ENCODE data around the gene AMZ1.
"Not testable (repeated sequence)": the region's sequence is repeated elsewhere in the genome, so short reads cannot be mapped to it uniquely, and the experiment has no call there.

AMZ1 gene

DNA sequence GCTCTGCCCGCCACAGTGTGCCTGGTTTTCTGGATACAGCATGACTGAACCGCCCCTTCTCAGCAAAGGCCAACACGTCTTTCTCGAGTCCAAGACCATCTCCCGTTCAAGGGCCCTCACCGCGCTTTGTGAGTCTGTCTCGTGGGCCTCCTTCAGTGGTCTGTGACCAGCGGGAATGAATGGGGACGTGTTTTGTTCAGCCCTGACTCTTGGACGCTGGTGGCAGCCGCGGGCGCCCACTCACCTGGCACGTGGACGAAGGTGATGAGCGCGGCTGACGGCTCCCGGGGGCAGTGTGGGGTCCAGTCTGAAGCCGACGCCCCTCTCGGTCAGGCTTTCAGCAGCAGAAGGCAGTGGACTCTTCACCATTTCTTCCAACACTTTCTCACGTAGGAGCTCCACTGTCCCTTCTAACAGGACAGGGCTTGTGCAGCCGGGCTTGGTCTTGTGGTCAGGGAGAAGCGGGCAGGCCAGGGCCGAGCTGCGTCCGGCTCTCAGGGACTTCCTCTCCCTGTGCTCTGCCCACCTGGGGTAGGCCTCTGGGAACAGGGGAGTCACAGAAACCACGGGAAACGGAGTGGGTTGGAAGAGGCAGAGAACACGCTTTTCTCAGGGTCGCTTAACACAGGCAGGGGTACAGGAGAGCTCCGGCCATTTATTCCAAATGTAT lies 30.4 kb downstream of the AMZ1 start:
- no peaks in the 10 kb centered on the region for H3K9me3 ChIP-seq (ENCODE audit: insufficient read depth, low read depth, low read length)
- no peak overlapping the region for H3K4me3 ChIP-seq (ENCODE audit: low read length)
- H3K27me3 ChIP-seq (ENCODE audit: insufficient read depth, low read length), result no peaks in the 10 kb centered on the region
- H3K36me3 ChIP-seq (ENCODE audit: insufficient read depth, low read depth, low read length), result peaks cover 37% of the 10 kb centered on the region; the same call in 1 of the 2 replicates
- H3K27ac ChIP-seq (ENCODE audit: low read length), result no peak overlapping the region
- no peak overlapping the region for H3K9ac ChIP-seq (ENCODE audit: low read depth, low read length)
- H3K4me1 ChIP-seq (ENCODE audit: insufficient read depth, low read length), result no peaks in the 10 kb centered on the region

DNA sequence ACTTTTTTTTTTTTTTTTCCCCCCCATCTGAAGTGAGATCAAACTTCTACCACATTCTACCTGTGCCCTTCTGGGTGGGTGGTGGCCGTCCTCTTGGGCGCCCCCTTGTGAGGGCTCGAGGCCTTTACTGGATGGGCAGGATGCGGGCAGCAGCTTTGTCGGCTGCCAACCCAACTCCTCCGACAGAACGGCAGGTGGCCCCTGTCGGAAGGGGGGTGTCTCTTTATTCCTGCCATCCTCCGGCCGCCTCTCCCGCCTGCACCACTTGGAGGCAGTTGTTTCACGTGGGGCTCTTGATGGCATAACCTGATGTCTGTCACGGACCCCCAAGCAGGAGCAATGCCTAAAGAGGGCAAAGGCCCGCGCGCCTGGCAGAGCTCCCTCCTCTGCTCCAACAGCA lies 31.0 kb downstream of the AMZ1 start:
- Histone ChIP-seq H3K9me3 (ENCODE audit: insufficient read depth, low read depth, low read length) (no peaks in the 10 kb centered on the region), H3K27me3 (ENCODE audit: insufficient read depth, low read length) (no peaks in the 10 kb centered on the region), H3K36me3 (ENCODE audit: insufficient read depth, low read depth, low read length) (peaks cover 38% of the 10 kb centered on the region; the same call in 1 of the 2 replicates), H3K27ac (ENCODE audit: low read length) (no peak overlapping the region), H3K4me1 (ENCODE audit: insufficient read depth, low read length) (no peaks in the 10 kb centered on the region), H3K4me3 (ENCODE audit: low read length) (no peak overlapping the region), H3K9ac (ENCODE audit: low read depth, low read length) (no peak overlapping the region)

GRCh38 chr7:2720024-2720423 lies 32.0 kb downstream of the AMZ1 start:
- Histone ChIP-seq H3K9ac (ENCODE audit: low read depth, low read length) (no peak overlapping the region), H3K27me3 (ENCODE audit: insufficient read depth, low read length) (no peaks in the 10 kb centered on the region), H3K4me3 (ENCODE audit: low read length) (no peak overlapping the region)

DNA sequence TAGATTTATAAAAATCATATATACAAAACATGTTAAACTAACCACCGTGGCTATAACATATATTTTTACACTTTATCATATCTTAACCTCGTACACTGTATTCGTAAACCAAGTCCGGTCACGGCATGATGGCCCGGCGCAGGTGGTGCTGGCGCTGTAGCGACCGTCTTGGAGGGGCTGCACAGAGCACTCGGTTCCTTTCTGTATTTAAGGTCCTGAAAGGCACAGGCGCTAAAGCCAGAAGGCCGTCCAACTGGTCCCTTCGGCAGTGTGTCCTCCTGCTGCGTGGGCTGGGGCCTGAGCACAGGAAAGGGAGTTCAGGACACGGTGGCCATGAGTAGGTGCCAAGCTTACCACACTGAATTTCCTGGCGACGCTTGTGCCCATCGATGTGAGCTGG lies 33.8 kb downstream of the AMZ1 start:
- no peak overlapping the region for H3K4me3 ChIP-seq (ENCODE audit: low read length)
- peaks cover 39% of the 10 kb centered on the region for H3K36me3 ChIP-seq (ENCODE audit: insufficient read depth, low read depth, low read length)
- H3K4me1 ChIP-seq (ENCODE audit: insufficient read depth, low read length), result no peaks in the 10 kb centered on the region
- H3K9me3 ChIP-seq (ENCODE audit: insufficient read depth, low read depth, low read length), result no peaks in the 10 kb centered on the region
- H3K9ac ChIP-seq (ENCODE audit: low read depth, low read length), result no peak overlapping the region
- no peak overlapping the region for H3K27ac ChIP-seq (ENCODE audit: low read length)
- no peaks in the 10 kb centered on the region for H3K27me3 ChIP-seq (ENCODE audit: insufficient read depth, low read length)

More at GRCh38 chr7:2720024-2720423, 32.0 kb downstream of the AMZ1 start:
- no peaks in the 10 kb centered on the region for H3K4me1 ChIP-seq (ENCODE audit: insufficient read depth, low read length)
- H3K36me3 ChIP-seq (ENCODE audit: insufficient read depth, low read depth, low read length), result peaks cover 37% of the 10 kb centered on the region; the same call in 1 of the 2 replicates
- H3K27ac ChIP-seq (ENCODE audit: low read length), result no peak overlapping the region
- H3K9me3 ChIP-seq (ENCODE audit: insufficient read depth, low read depth, low read length), result no peaks in the 10 kb centered on the region

GRCh38 chr7:2722591-2722990 lies 34.6 kb downstream of the AMZ1 start:
- Histone ChIP-seq H3K9me3 (ENCODE audit: insufficient read depth, low read depth, low read length) (no peaks in the 10 kb centered on the region), H3K4me1 (ENCODE audit: insufficient read depth, low read length) (no peaks in the 10 kb centered on the region), H3K27me3 (ENCODE audit: insufficient read depth, low read length) (no peaks in the 10 kb centered on the region), H3K36me3 (ENCODE audit: insufficient read depth, low read depth, low read length) (peaks cover 38% of the 10 kb centered on the region), H3K9ac (ENCODE audit: low read depth, low read length) (no peak overlapping the region), H3K4me3 (ENCODE audit: low read length) (no peak overlapping the region), H3K27ac (ENCODE audit: low read length) (no peak overlapping the region)

DNA sequence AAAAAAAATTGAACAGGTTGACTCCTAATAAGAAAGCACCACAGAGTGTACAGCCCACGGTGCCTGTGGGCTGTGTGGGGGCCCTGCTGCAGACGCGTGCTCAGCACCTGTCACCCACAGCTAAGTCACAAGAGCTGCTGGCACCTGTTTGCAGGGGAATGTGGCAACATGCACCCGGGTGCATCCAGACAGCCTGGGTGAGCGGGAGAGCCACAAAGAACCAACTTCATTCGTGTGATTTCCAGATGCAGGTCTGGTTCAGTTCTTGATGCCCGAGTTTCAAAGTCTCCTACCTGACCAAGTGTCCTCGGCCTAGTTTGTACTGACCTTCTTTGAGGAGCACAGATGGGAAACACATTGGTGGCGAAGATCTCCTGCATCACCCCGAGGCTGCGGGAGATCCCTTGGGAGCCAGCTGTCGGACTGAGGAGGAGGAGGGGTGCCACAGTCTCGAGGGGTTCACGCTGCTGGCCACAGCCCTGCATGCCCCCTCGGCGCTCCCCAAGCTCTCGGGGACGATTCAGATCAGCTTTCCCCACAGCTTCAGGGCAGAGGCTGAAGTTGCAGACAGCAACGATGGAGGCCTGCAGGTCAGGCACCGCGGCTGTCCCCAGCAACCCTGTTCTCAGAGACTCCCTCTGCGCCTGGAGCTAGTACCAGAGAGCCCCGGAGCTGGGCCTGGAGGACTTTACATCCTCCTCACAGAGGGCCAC lies 35.3 kb downstream of the AMZ1 start:
- Histone ChIP-seq H3K4me3 (ENCODE audit: low read length) (no peak overlapping the region), H3K36me3 (ENCODE audit: insufficient read depth, low read depth, low read length) (peaks cover 34% of the 10 kb centered on the region), H3K27ac (ENCODE audit: low read length) (no peak overlapping the region), H3K4me1 (ENCODE audit: insufficient read depth, low read length) (no peaks in the 10 kb centered on the region), H3K9ac (ENCODE audit: low read depth, low read length) (no peak overlapping the region), H3K27me3 (ENCODE audit: insufficient read depth, low read length) (no peaks in the 10 kb centered on the region), H3K9me3 (ENCODE audit: insufficient read depth, low read depth, low read length) (no peaks in the 10 kb centered on the region)

- not testable (repeated sequence) for H3K4me1 ChIP-seq (ENCODE audit: insufficient read depth, low read length); H3K9me3 ChIP-seq (ENCODE audit: insufficient read depth, low read depth, low read length); H3K4me3 ChIP-seq (ENCODE audit: low read length); H3K9ac ChIP-seq (ENCODE audit: low read depth, low read length); H3K27ac ChIP-seq (ENCODE audit: low read length); H3K27me3 ChIP-seq (ENCODE audit: insufficient read depth, low read length)
- H3K36me3 ChIP-seq (ENCODE audit: insufficient read depth, low read depth, low read length), result peaks cover 40% of the 10 kb centered on the region
These were observed 36.0 kb downstream of the AMZ1 start for GRCh38 chr7:2724036-2724435.

DNA sequence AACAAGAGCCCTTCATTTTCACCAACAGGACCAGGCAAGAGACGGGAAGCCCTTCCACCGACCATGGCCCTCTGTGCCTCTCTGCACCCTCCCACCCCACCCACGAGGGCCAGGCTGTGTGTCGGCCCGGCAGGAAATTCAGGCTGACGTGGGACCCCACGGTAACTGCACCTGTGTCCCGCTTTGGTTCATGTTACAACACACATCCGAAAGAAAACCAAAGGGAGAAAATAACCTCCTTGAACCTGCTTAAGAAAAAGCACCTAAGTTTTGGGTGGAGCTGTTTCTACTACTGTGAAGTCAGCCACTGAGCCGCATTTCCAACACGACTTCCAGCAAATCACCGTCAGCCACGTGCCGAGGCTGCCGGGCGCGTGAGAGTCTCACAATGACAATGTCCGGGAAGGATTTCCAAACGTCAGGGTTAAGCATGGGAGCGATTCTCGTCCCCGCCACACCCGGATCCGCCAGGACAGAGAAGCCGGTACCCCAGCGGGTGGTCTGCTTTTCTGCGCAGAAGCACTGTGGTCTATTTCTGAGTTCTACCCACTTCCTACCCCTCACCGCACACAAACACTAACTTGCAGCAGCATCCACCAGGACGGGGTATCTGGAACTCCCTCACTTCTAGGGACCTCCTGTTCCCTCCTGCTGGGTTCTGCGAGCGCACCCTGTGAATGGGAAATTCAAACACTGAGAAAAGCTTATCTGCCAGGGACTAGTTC lies 36.6 kb downstream of the AMZ1 start:
- H3K4me1 ChIP-seq (ENCODE audit: insufficient read depth, low read length), result no peaks in the 10 kb centered on the region
- no peaks in the 10 kb centered on the region for H3K27me3 ChIP-seq (ENCODE audit: insufficient read depth, low read length)
- no peak overlapping the region for H3K27ac ChIP-seq (ENCODE audit: low read length)
- H3K4me3 ChIP-seq (ENCODE audit: low read length), result no peak overlapping the region
- no peak overlapping the region for H3K9ac ChIP-seq (ENCODE audit: low read depth, low read length)
- H3K9me3 ChIP-seq (ENCODE audit: insufficient read depth, low read depth, low read length), result no peaks in the 10 kb centered on the region
- peaks cover 45% of the 10 kb centered on the region for H3K36me3 ChIP-seq (ENCODE audit: insufficient read depth, low read depth, low read length)

GRCh38 chr7:2725178-2726105 lies 37.4 kb downstream of the AMZ1 start:
- Histone ChIP-seq H3K4me1 (ENCODE audit: insufficient read depth, low read length) (no peaks in the 10 kb centered on the region), H3K9me3 (ENCODE audit: insufficient read depth, low read depth, low read length) (no peaks in the 10 kb centered on the region), H3K4me3 (ENCODE audit: low read length) (no peak overlapping the region), H3K27ac (ENCODE audit: low read length) (no peak overlapping the region), H3K36me3 (ENCODE audit: insufficient read depth, low read depth, low read length) (peaks cover 48% of the 10 kb centered on the region), H3K27me3 (ENCODE audit: insufficient read depth, low read length) (no peaks in the 10 kb centered on the region), H3K9ac (ENCODE audit: low read depth, low read length) (no peak overlapping the region)

DNA sequence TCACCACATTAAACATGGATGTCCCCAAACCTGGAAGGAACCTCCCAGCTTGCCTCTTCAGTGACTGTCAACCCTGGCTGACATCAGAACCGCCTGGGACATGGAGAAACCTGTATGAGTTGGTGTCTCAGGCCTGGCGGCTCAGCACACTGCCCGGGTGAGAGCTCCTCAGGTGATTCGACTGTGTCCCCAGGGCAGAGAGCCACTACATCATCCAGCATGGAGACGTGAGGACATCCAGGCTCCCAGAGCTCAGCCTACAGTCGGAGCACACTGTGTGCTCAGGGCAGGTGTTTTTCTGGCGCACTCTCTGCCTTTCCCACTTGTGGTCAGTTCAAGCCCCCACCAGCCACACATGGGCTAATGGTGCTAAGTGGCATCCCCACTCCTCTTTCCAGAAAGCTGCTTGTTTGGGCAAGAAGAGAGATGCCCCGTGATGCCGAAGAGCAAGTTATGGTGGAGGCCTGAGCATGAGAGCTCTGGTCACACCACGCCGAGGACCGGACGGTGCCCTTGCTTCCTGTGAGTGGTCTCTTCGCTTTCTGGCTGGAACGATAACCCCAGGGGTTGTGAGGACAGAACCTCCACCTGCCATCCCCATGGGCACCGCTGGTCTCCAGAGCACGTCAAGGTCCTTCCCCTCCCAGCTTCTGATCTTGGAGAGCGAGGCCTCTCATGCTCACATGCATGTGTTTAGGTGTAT lies 38.5 kb downstream of the AMZ1 start:
- Histone ChIP-seq H3K27ac (ENCODE audit: low read length) (no peak overlapping the region), H3K4me1 (ENCODE audit: insufficient read depth, low read length) (no peaks in the 10 kb centered on the region), H3K9ac (ENCODE audit: low read depth, low read length) (no peak overlapping the region), H3K9me3 (ENCODE audit: insufficient read depth, low read depth, low read length) (no peaks in the 10 kb centered on the region), H3K36me3 (ENCODE audit: insufficient read depth, low read depth, low read length) (peaks cover 58% of the 10 kb centered on the region), H3K27me3 (ENCODE audit: insufficient read depth, low read length) (no peaks in the 10 kb centered on the region), H3K4me3 (ENCODE audit: low read length) (no peak overlapping the region)

GRCh38 chr7:2727206-2727605 lies 39.2 kb downstream of the AMZ1 start:
- not testable (repeated sequence) for H3K27me3 ChIP-seq (ENCODE audit: insufficient read depth, low read length); H3K9ac ChIP-seq (ENCODE audit: low read depth, low read length); H3K4me3 ChIP-seq (ENCODE audit: low read length); H3K4me1 ChIP-seq (ENCODE audit: insufficient read depth, low read length); H3K27ac ChIP-seq (ENCODE audit: low read length); H3K9me3 ChIP-seq (ENCODE audit: insufficient read depth, low read depth, low read length)
- peaks cover 66% of the 10 kb centered on the region for H3K36me3 ChIP-seq (ENCODE audit: insufficient read depth, low read depth, low read length)
